Caco-2 (cell line): ENCODE data around the gene TBC1D3. TPM values are rescaled to one million over a fixed set of nuclear protein-coding genes. Genes with fewer than 3 reads are reported as not detected.

Experiments used
- total RNA-seq: library from RNA; stranded (reverse); gene quantifications from 2 replicates; pipeline ENCODE4 v1.2.3, GENCODE V29; 2022

TBC1D3 gene
- total RNA-seq, 1 experiment from 2014 or later, result not detected

Other genes with a start within 250 kb of the TBC1D3 start
- gene TBC1D3L, start 203.5 kb downstream of the TBC1D3 start, total RNA-seq, result 15.7 and 20.0 TPM in 2 replicates
- 0.30 and 0.86 TPM in 2 replicates for gene TBC1D3D, start 188.6 kb downstream of the TBC1D3 start, total RNA-seq
- not detected in 2 replicates for gene TBC1D3C, start 123.9 kb downstream of the TBC1D3 start, total RNA-seq
- not detected in 2 replicates for gene TBC1D3E, start 64.6 kb downstream of the TBC1D3 start, total RNA-seq
- gene MRPL45, start 104.6 kb upstream of the TBC1D3 start, total RNA-seq, result 82.7 and 83.6 TPM in 2 replicates
- gene GPR179, start 151.4 kb upstream of the TBC1D3 start, total RNA-seq, result 0.05 TPM in 1 of 2 replicates, not detected in the other
- gene SOCS7, start 159.3 kb upstream of the TBC1D3 start, total RNA-seq, result 29.2 and 32.4 TPM in 2 replicates
- gene ARHGAP23, start 235.9 kb upstream of the TBC1D3 start, total RNA-seq, result 69.7 and 83.5 TPM in 2 replicates